ENCODE measurements around the gene CYB5RL.

DNA sequence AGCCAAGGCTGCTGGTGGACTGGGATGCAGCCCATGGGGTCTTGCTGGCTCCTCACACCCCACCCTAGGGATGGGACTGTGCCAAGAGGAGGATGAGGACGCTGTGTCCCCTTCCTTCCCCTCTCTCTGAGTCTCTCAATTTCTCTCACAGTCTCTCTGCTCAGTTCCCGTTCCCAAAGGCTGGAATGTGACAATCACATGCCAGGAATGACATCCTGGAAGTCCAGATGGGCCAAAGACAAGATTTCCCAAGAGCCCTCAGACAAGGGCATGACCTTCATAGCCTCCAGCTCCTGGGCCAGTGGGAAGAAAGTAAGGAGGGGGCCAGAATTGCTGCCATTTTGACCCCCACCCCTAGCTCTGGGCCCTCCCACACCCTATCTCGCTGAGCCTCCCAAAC lies 39.5 kb downstream of the CYB5RL start:
- no peak for TF ChIP-seq POLR2A (IDR thresholded peaks at IDR 0.05)
- TF ChIP-seq, protein P1, sequence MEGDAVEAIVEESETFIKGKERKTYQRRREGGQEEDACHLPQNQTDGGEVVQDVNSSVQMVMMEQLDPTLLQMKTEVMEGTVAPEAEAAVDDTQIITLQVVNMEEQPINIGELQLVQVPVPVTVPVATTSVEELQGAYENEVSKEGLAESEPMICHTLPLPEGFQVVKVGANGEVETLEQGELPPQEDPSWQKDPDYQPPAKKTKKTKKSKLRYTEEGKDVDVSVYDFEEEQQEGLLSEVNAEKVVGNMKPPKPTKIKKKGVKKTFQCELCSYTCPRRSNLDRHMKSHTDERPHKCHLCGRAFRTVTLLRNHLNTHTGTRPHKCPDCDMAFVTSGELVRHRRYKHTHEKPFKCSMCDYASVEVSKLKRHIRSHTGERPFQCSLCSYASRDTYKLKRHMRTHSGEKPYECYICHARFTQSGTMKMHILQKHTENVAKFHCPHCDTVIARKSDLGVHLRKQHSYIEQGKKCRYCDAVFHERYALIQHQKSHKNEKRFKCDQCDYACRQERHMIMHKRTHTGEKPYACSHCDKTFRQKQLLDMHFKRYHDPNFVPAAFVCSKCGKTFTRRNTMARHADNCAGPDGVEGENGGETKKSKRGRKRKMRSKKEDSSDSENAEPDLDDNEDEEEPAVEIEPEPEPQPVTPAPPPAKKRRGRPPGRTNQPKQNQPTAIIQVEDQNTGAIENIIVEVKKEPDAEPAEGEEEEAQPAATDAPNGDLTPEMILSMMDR (IDR thresholded peaks at IDR 0.05): no peak
- TF ChIP-seq POLR2AphosphoS5 (IDR thresholded peaks at IDR 0.05): no peak
- TF ChIP-seq EP300 (IDR thresholded peaks at IDR 0.05; ENCODE audit: low read depth): no peak

Data from transverse colon (tissue), 4 donors.